Prostate gland (tissue), 2 donors: Measurements from ENCODE around the gene ZNF799.

Experiments used
- CTCF ChIP-seq, 4 experiments: fragments of 200-600 bp in 2 of 4; fragments of 450-650 bp in 2 of 4; sonication (generic) in 2 of 4; IDR thresholded peaks; 1 replicate in 3 of 4; 2 replicates in 1 of 4; pipeline ENCODE4 v1.5.1; 2016 to 2019; ENCODE audit warnings: antibody characterized with exemption in 4 of 4, mild to moderate bottlenecking in 2 of 4, moderate library complexity in 2 of 4
- POLR2A ChIP-seq: fragments of 450-650 bp; IDR thresholded peaks from one replicate; pipeline ENCODE4 v1.6.1; 2016; ENCODE audit warnings: antibody characterized with exemption, mild to moderate bottlenecking

DNA sequence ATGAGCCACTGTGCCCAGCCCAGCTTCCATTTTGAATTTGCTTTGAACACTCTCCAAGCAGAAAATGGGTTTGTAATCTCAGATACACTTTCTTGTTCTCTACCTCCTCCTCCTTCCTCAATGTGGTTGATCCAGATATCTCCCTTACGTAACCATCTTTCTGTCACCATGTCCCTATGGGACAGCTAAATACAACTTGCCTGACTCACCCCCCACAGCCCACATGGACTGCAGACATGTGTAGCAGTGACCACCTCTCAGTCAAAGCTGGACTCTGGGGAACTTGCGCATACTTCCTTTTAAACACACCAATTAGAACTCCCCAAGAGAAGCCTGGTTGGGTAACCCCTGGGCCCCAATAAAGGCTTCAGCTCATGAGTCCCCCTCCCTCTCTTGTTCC is 10.8 kb upstream of the ZNF799 start:
- TF ChIP-seq POLR2A (no peak), CTCF (IDR thresholded peaks at IDR 0.05) (no peak)
